HCT116 (cell line): ENCODE results near the gene FAM114A1. TPM values are rescaled to one million over a fixed set of nuclear protein-coding genes. Genes with fewer than 3 reads are reported as not detected.

ENCODE experiments used
- ATAC-seq: fragments of 200-7000 bp; cut with Tn5 transposase; 2 replicates; pipeline ENCODE4 v1.9.1; 2020; ENCODE audit warnings: mild to moderate bottlenecking, moderate library complexity
- BruUV-seq: library from RNA; stranded (reverse); fragments of 400-500 nt; replicated peaks from 2 replicates; lab custom pipeline; 2021; lab: Mats Ljungman, UMichigan
- CTCF ChIA-PET: fragments of 300-600 bp; sonication (Branson Sonifier 250); formaldehyde crosslinking; loops from one replicate; lab custom pipeline; 2021; ENCODE audit warnings: antibody characterized with exemption; lab: Charles Lee
- POLR2A ChIA-PET: fragments of 300-600, 350-600 bp; sonication (Branson Sonifier 250); formaldehyde crosslinking; loops from one replicate; lab custom pipeline; 2021; ENCODE audit warnings: antibody characterized with exemption; lab: Charles Lee
- RAD21 ChIA-PET, 2 experiments: fragments of 300-600 bp; sonication (Branson Sonifier 250); formaldehyde crosslinking; loops; one replicate each; lab custom pipeline; 2023; ENCODE audit warnings: low total read pairs in 2 of 2; ENCODE audit not compliant: uncharacterized antibody in 2 of 2, unreplicated experiment in 2 of 2, low non-redundant PET in 1 of 2; lab: Charles Lee
- DNase-seq: peaks from one replicate; pipeline ENCODE4 v3.0.0-alpha.2; 2010; ENCODE audit warnings: low read depth, low spot score
- H2AFZ ChIP-seq: fragments of 200-600 bp; shearing (Covaris generic), sonication (generic); 2 replicates; pipeline ENCODE4 v1.6.1; 2017; ENCODE audit warnings: low read depth, mixed run types, mixed read lengths, antibody characterized with exemption, low read length; ENCODE audit not compliant: poor library complexity, severe bottlenecking
- H3K27ac ChIP-seq: 2 replicates; pipeline ENCODE4 v1.5.1; 2012; ENCODE audit warnings: low read depth, low read length
- H3K27me3 ChIP-seq: fragments of 200-600 bp; sonication (generic); 2 replicates; pipeline ENCODE4 v1.6.1; 2016; ENCODE audit warnings: mixed run types, low read length, mixed read lengths; ENCODE audit not compliant: insufficient read depth
- H3K36me3 ChIP-seq, 2 experiments: fragments of 200-500 bp in 1 of 2; fragments of 200-600 bp in 1 of 2; sonication (Bioruptor generic) in 1 of 2; sonication (generic) in 1 of 2; 2 replicates each; pipeline versions ENCODE4 v1.5.1 to v1.6.1; 2014 to 2016; ENCODE audit warnings: low read length in 2 of 2, inconsistent platforms in 1 of 2, mixed read lengths in 1 of 2, mixed run types in 1 of 2; ENCODE audit not compliant: insufficient read depth in 2 of 2, control insufficient read depth in 1 of 2
- H3K4me1 ChIP-seq, 2 experiments: fragments of 200-600 bp in 1 of 2; sonication (generic) in 1 of 2; 2 replicates each; pipeline versions ENCODE4 v1.5.1 to v1.6.1; 2012 to 2017; ENCODE audit warnings: low read length in 2 of 2, inconsistent platforms in 1 of 2, mild to moderate bottlenecking in 1 of 2, mixed read lengths in 1 of 2, mixed run types in 1 of 2, moderate library complexity in 1 of 2; ENCODE audit not compliant: insufficient read depth in 2 of 2, control insufficient read depth in 1 of 2
- H3K4me2 ChIP-seq: fragments of 200-600 bp; sonication (generic); 2 replicates; pipeline ENCODE4 v1.6.1; 2017; ENCODE audit warnings: mixed run types, low read length, mixed read lengths
- H3K4me3 ChIP-seq, 2 experiments: fragments of 200-600 bp in 1 of 2; sonication (generic) in 1 of 2; replicated peaks in 1 of 2; 2 replicates each; pipeline ENCODE4 v1.5.1; 2011 to 2016; ENCODE audit warnings: low read length in 2 of 2, control low read depth in 1 of 2, low read depth in 1 of 2, mild to moderate bottlenecking in 1 of 2, mixed read lengths in 1 of 2, mixed run types in 1 of 2
- H3K79me2 ChIP-seq: fragments of 200-600 bp; sonication (generic); 2 replicates; pipeline ENCODE4 v1.6.1; 2017; ENCODE audit warnings: mild to moderate bottlenecking, mixed run types, low read length, moderate library complexity, mixed read lengths; ENCODE audit not compliant: insufficient read depth
- H3K9ac ChIP-seq: fragments of 200-600 bp; sonication (generic); 2 replicates; pipeline ENCODE4 v1.6.1; 2016; ENCODE audit warnings: low read length, mixed read lengths
- H3K9me2 ChIP-seq: fragments of 200-600 bp; sonication (generic), shearing (Covaris generic); 2 replicates; pipeline ENCODE4 v1.6.1; 2017; ENCODE audit warnings: mixed run types, mild to moderate bottlenecking, moderate library complexity; ENCODE audit not compliant: insufficient read depth
- H3K9me3 ChIP-seq, 2 experiments: fragments of 200-500 bp in 1 of 2; fragments of 200-600 bp in 1 of 2; sonication (Bioruptor generic) in 1 of 2; sonication (generic) in 1 of 2; 2 replicates each; pipeline ENCODE4 v1.6.1; 2014 to 2017; ENCODE audit warnings: low read length in 2 of 2, mixed read lengths in 2 of 2, inconsistent platforms in 1 of 2, low read depth in 1 of 2, mild to moderate bottlenecking in 1 of 2, mixed run types in 1 of 2, moderate library complexity in 1 of 2; ENCODE audit not compliant: control insufficient read depth in 1 of 2, insufficient read depth in 1 of 2
- H4K20me1 ChIP-seq: fragments of 200-600 bp; sonication (generic), shearing (Covaris generic); 2 replicates; pipeline ENCODE4 v1.6.1; 2017; ENCODE audit warnings: mixed run types, mild to moderate bottlenecking, moderate library complexity; ENCODE audit not compliant: insufficient read depth
- CBX3 ChIP-seq: IDR thresholded peaks from 2 replicates; pipeline ENCODE4 v1.6.1; 2012; ENCODE audit warnings: low read depth
- CEBPB ChIP-seq: IDR thresholded peaks from 2 replicates; pipeline ENCODE4 v1.6.1; 2012; ENCODE audit warnings: low read depth
- EGR1 ChIP-seq: IDR thresholded peaks from 2 replicates; pipeline ENCODE4 v1.6.1; 2012; ENCODE audit warnings: low read depth
- ELF1 ChIP-seq: IDR thresholded peaks from 2 replicates; pipeline ENCODE4 v1.6.1; 2012; ENCODE audit warnings: low read depth, borderline replicate concordance
- EZH2 ChIP-seq: fragments of 200-600 bp; sonication (generic); IDR thresholded peaks from 2 replicates; pipeline ENCODE4 v1.6.1; 2017; ENCODE audit warnings: antibody characterized with exemption, mixed run types
- POLR2A ChIP-seq: IDR thresholded peaks from 2 replicates; pipeline ENCODE4 v1.7.0; 2011; ENCODE audit warnings: borderline replicate concordance; ENCODE audit not compliant: insufficient read depth, insufficient read length; ENCODE audit errors: extremely low read depth
- POLR2AphosphoS5 ChIP-seq: IDR thresholded peaks from 2 replicates; pipeline ENCODE4 v1.6.1; 2011; ENCODE audit warnings: mild to moderate bottlenecking, low read depth, low read length, moderate library complexity
- RAD21 ChIP-seq: IDR thresholded peaks from 2 replicates; pipeline ENCODE4 v1.6.1; 2012; ENCODE audit warnings: low read depth, mild to moderate bottlenecking
- SIN3A ChIP-seq: IDR thresholded peaks from 2 replicates; pipeline ENCODE4 v1.6.1; 2012; ENCODE audit warnings: low read depth
- SRF ChIP-seq: IDR thresholded peaks from 2 replicates; pipeline ENCODE4 v1.6.1; 2012; ENCODE audit warnings: low read depth
- TCF7L2 ChIP-seq: IDR thresholded peaks from 2 replicates; pipeline ENCODE4 v1.7.0; 2011; ENCODE audit warnings: borderline replicate concordance, inconsistent platforms; ENCODE audit not compliant: insufficient read depth, insufficient read length; ENCODE audit errors: extremely low read depth
- YY1 ChIP-seq: IDR thresholded peaks from 2 replicates; pipeline ENCODE4 v1.6.1; 2011; ENCODE audit warnings: low read length, low read depth, moderate library complexity, mild to moderate bottlenecking; ENCODE audit not compliant: insufficient replicate concordance; ENCODE audit errors: extremely low read depth
- ZFX ChIP-seq: fragments of 450-650 bp; IDR thresholded peaks from 2 replicates; pipeline ENCODE4 v1.6.1; 2017
- ZNF274 ChIP-seq: fragments of 200-500 bp; sonication (Bioruptor generic); IDR thresholded peaks from 2 replicates; pipeline ENCODE4 v1.6.1; 2014; ENCODE audit warnings: mild to moderate bottlenecking, low read depth, low read length, inconsistent platforms
- intact Hi-C: fragments of 100-400 bp; cut with micrococcal nuclease; formaldehyde crosslinking; loops from 2 replicates; pipeline ENCODE4 v1.10.0; 2022
- total RNA-seq: library from RNA; stranded (reverse); gene quantifications from one replicate; pipeline ENCODE4 v1.2.1, GENCODE V29; 2021; ENCODE audit not compliant: unreplicated experiment
- TF ChIP-seq, protein P1 (sequence below): IDR thresholded peaks from 2 replicates; pipeline ENCODE4 v1.6.1; 2012

The FAM114A1 gene
- total RNA-seq, 1 experiment from 2014 or later = 35.6 TPM

DNA sequence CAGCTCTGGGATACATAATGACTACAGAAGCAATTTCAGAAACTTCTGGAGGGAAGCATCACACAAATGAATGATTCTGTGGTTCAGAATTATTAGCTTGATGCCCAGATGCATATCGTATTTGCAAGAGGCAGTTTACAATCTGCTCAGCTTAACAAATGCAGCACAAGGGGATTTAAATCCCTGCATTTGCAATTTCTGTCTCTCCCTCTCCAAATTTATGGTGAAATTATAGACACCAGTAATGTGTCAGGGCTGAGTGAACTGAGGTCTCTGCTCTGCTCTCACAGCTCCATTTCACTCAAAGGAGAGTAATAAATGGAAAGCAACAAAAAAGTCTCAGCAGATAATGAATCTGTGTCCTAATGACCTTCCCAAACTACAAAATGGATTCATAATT is 84.4 kb downstream of the FAM114A1 start:
- TF ChIP-seq SRF (no peak), CBX3 (no peak), YY1 (no peak)
- BruUV-seq = no TSS peak
- Histone ChIP-seq H3K9ac (no peak overlapping the region), H3K9me3 (no peaks in the 10 kb centered on the region), H3K27ac (no peak overlapping the region), H3K79me2 (no peaks in the 10 kb centered on the region), H2AFZ (no peak overlapping the region), H3K27me3 (peaks cover 9% of the 10 kb centered on the region; the same call in 1 of the 2 replicates), H3K9me2 (no peaks in the 10 kb centered on the region), H3K4me2 (no peak overlapping the region), H3K4me3 (no peak overlapping the region), H4K20me1 (no peaks in the 10 kb centered on the region), H3K4me1 (0 out of 4 replicates have a peak, but pooled peaks cover 0 to 9% of the 10 kb centered on the region in 2 experiments), H3K36me3 (no peaks in the 10 kb centered on the region)
- POLR2A ChIA-PET = no interaction called here
- CTCF ChIA-PET = no interaction called here
- ATAC-seq (no peak), DNase-seq (no peak)
- intact Hi-C loops = no loop called here
- RAD21 ChIA-PET = no interaction called here

- no peaks in the 10 kb centered on the region for H3K9me3 ChIP-seq
These were observed 87.1 kb downstream of the FAM114A1 start for GRCh38 chr4:38954727-38955126.

More at GRCh38 chr4:38954727-38955126, 87.1 kb downstream of the FAM114A1 start:
- Histone ChIP-seq H3K36me3 (no peaks in the 10 kb centered on the region), H2AFZ (no peak overlapping the region), H3K27ac (no peak overlapping the region), H3K4me1 (no peaks in the 10 kb centered on the region), H3K27me3 (peaks cover 9% of the 10 kb centered on the region; the same call in 1 of the 2 replicates), H3K79me2 (no peaks in the 10 kb centered on the region), H3K4me3 (no peak overlapping the region), H3K9ac (no peak overlapping the region), H4K20me1 (no peaks in the 10 kb centered on the region), H3K4me2 (no peak overlapping the region), H3K9me2 (no peaks in the 10 kb centered on the region)
- ChIA-PET CTCF (no interaction called here), POLR2A (interaction anchor here (0.6 kb wide), 1 partner anchor 993 kb away, joined by 3 read pairs; no protein-coding TSS in a partner anchor), RAD21 (no interaction called here)
- TF ChIP-seq TCF7L2 (no peak), CEBPB (no peak), SIN3A (no peak), ZNF274 (no peak), ZFX (no peak), SRF (no peak), POLR2A (no peak), EZH2 (no peak), EGR1 (no peak), ELF1 (no peak), RAD21 (no peak), CBX3 (no peak), POLR2AphosphoS5 (no peak)
- TF ChIP-seq, protein P1, sequence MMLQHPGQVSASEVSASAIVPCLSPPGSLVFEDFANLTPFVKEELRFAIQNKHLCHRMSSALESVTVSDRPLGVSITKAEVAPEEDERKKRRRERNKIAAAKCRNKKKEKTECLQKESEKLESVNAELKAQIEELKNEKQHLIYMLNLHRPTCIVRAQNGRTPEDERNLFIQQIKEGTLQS = no peak
- no peak for ATAC-seq
- BruUV-seq = no TSS peak
- DNase-seq = no peak
- intact Hi-C loops = no loop called here
